GM12865 (cell line): ENCODE measurements around the gene MAD1L1.

Experiments
- DNase-seq: peaks from one replicate; pipeline ENCODE4 v3.0.0; 2010; ENCODE audit warnings: low read depth
- H3K4me3 ChIP-seq: 2 replicates; pipeline ENCODE4 v1.5.1; 2011; ENCODE audit warnings: mild to moderate bottlenecking, low read depth, low read length, control low read depth
- TF ChIP-seq, protein P1 (sequence below): IDR thresholded peaks from 2 replicates; pipeline ENCODE4 v1.5.1; 2011; ENCODE audit warnings: low read length, control low read depth, low read depth, inconsistent platforms; ENCODE audit not compliant: insufficient read depth; ENCODE audit errors: missing control alignments

The MAD1L1 gene

DNA sequence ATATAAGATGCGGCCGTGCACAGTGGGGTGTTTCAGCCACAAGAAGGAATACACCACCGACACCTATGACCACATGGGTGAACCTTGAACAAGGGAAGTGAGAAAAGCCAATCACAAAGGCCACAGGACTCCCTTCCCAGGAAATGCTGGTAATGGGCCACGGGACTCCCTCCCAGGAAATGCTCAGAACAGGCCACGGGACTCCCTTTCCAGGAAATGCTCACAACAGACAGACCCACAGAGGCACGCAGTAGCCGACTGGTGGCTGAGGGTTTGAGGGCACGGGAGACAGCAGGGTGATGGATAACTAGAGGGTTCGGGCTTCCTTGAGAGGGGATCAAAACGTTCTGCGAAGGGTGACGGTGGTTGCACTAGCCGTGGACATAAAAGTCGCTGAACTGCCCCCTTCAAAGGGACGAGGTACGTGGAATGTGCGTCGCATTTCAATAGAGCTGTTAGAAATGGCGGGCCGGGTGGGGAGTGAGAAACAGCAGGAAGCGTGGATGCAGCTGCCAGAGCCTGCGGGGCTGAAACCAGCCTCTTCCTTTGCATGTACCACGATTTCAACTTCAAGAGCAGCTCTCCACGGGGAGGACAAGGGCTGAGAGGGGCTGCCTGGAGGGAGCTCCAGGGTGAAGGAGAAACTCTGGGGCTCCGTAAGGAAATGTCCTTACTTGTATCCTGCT lies 288.7 kb downstream of the MAD1L1 start:
- no peak overlapping the region for H3K4me3 ChIP-seq
- TF ChIP-seq, protein P1, sequence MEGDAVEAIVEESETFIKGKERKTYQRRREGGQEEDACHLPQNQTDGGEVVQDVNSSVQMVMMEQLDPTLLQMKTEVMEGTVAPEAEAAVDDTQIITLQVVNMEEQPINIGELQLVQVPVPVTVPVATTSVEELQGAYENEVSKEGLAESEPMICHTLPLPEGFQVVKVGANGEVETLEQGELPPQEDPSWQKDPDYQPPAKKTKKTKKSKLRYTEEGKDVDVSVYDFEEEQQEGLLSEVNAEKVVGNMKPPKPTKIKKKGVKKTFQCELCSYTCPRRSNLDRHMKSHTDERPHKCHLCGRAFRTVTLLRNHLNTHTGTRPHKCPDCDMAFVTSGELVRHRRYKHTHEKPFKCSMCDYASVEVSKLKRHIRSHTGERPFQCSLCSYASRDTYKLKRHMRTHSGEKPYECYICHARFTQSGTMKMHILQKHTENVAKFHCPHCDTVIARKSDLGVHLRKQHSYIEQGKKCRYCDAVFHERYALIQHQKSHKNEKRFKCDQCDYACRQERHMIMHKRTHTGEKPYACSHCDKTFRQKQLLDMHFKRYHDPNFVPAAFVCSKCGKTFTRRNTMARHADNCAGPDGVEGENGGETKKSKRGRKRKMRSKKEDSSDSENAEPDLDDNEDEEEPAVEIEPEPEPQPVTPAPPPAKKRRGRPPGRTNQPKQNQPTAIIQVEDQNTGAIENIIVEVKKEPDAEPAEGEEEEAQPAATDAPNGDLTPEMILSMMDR, result no peak
- DNase-seq, result no peak

DNA sequence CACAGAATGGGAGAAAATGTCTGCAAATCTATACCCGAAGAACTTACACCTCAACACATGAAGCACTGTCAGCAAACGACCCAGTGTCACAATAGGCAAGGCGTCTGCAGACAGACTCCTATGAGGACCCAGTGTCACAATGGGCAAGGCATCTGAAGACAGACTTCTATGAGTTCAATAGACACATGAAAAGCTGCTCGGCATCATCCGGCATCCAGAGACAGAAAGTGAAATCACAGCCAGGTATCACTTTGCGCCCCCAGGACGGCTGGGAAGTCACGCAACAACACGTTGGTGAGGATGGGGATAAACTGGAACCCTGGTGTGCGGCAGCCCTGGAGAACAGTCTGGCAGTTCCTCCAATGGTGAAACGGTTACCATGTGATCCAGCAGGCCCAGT lies 289.4 kb downstream of the MAD1L1 start:
- no peak overlapping the region for H3K4me3 ChIP-seq
- DNase-seq, result no peak
- TF ChIP-seq, protein P1, result no peak

DNA sequence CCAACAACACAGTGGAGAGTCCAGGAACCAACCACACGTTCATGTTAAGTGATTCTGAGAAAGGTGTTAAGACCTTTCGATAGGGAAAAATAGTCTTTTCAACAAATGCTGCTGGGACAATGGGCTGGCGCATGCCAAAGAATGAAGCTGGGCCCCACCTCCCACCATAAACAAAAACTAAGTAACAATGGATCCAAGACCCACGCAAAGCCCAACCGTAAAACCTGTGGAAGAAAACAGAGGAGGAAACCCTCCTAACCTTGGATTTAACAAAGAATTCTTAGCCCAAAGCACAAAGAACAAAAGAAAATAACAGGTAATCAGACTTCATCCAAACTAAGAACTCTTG lies 289.8 kb downstream of the MAD1L1 start:
- H3K4me3 ChIP-seq, result no peak overlapping the region
- TF ChIP-seq, protein P1, result no peak
- DNase-seq, result no peak

DNA sequence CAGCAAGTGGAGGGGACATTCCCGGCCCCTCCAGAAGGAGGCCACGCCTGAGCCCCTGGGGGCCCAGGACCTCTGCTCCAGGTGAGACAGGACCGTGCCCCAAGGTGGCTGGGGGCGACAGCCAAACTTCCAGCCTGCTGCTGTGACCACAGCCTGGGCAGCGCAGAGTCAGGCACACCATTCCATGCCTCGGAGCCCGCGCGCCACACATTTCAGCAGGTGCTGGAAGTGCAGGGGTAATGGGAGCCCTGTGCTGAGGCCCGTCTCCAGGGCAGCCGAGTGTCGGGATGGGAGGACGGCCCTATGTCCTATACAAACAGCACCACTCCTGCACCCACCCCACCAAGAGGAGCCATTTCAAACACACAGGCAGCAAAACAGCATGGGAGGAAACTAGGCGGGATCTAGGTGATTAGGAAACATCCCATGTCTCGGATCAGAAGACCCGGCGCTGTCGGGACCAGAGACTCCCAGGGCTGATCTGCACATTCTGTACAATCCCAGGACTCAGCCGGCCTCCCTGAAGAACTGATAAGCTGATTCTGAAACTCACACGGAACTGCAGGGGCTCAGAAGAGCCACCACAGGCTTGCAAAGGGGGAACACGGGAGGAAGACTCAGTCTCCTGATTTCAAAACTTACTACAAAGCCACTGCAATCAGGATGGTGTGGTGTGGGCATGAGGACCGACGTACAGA lies 290.4 kb downstream of the MAD1L1 start:
- DNase-seq, result no peak
- H3K4me3 ChIP-seq, result no peak overlapping the region
- TF ChIP-seq, protein P1, result no peak

DNA sequence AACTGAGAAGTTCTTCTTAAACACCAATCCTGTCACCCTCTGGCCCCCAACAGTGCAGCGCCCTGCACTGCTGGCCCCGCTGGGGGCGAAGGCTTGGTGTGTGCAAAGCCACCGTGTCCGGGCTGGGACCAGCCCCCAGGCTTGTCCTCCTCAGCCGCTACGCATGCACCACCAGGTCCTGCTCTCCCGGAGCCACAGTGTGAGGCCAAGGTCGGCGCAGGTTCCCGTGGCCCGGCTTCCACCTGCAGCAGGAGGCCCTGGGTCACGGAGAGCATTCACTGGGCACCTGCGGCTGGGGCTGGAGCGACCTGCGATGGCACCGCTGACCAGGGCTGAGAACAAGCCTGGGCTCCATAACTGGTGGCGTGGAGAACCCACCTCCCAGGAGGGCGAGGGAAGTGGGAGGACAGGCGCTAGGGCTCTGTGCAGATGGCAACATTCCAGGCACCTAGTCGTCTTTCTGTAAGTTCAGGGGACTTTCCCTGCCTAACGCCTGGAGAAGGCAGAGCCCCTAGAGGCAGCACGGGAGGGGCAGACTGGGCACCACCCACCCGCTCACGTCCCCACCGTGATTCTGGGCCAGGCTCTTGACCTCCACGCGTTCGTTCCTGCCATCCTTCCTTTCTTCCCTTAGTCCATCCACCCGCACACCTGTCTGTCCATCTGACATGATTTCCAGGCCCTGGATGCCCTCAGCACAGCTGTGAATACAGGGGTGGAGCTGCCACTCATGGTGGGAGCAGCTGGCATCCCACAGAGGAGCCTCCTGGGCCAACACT lies 291.1 kb downstream of the MAD1L1 start:
- DNase-seq, result no peak
- H3K4me3 ChIP-seq, result no peak overlapping the region
- TF ChIP-seq, protein P1, result no peak

DNA sequence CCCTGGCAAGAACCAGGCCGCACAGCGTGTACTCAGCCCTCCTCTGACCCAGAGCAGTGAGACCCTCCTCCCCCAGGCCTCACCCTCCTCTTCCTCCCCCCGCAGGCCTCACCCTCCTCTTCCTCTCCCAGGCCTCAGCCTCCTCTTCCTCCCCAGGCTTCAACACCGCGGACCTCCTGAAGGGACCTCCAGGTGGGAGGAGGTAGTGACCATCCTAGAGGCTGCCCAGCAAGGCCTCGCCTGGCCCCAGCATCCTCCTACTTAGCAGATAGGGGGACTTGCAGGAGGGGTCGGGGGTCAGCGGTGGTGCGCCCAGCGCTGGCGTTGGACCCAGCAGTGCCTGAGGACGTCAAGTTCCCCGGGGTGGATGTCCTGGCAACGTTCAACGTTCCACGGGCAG lies 291.9 kb downstream of the MAD1L1 start:
- peak overlapping the region; percentile 54 for H3K4me3 ChIP-seq
- TF ChIP-seq, protein P1, result no peak
- no peak for DNase-seq

GRCh38 chr7:1940402-1940786 lies 292.4 kb downstream of the MAD1L1 start:
- peak overlapping the region; percentile 54 for H3K4me3 ChIP-seq
- TF ChIP-seq, protein P1, result no peak
- DNase-seq, result peak; percentile 90
